A172 (cell line): Measurements from ENCODE around the gene AGAP1. TPM values are rescaled to one million over a fixed set of nuclear protein-coding genes. Genes with fewer than 3 reads are reported as not detected.
A peak's percentile ranks its signal among the peaks of the same experiment; 100 is the strongest.
"Not testable (repeated sequence)": the region's sequence is repeated elsewhere in the genome, so short reads cannot be mapped to it uniquely, and the experiment has no call there.

ENCODE experiments used
- DNase-seq: peaks from one replicate; pipeline ENCODE4 v3.0.0-alpha.2; 2015; ENCODE audit warnings: low spot score
- total RNA-seq: library from RNA; depleted of rRNA; stranded (reverse); fragments of >200 nt; shearing (Covaris generic); gene quantifications from 2 replicates; pipeline ENCODE4 v1.2.3, GENCODE V29; 2014

Gene AGAP1
- total RNA-seq, 1 experiment from 2014 or later, result 13.9 TPM

- no peak for DNase-seq
Observed at GRCh38 chr2:236119003-236119402, 625.2 kb downstream of the AGAP1 start.

- DNase-seq, result no peak
Observed at GRCh38 chr2:236119476-236119875, 625.6 kb downstream of the AGAP1 start.

DNA sequence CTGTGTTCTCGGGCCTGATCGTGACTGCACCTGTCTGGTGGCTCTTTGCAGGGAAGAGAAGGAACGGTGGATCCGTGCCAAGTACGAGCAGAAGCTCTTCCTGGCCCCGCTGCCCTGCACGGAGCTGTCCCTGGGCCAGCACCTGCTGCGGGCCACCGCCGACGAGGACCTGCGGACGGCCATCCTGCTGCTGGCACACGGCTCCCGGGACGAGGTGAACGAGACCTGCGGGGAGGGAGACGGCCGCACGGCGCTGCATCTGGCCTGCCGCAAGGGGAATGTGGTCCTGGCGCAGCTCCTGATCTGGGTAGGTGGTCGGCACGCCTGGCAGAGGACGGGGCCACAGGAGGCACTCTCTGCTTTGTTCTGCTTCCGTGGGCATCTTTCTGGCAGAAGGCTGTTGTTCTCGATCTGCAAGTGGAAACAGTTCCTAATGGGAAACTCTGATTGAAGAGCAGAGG, 626.3 kb downstream of the AGAP1 start:
- DNase-seq, result no peak

DNA sequence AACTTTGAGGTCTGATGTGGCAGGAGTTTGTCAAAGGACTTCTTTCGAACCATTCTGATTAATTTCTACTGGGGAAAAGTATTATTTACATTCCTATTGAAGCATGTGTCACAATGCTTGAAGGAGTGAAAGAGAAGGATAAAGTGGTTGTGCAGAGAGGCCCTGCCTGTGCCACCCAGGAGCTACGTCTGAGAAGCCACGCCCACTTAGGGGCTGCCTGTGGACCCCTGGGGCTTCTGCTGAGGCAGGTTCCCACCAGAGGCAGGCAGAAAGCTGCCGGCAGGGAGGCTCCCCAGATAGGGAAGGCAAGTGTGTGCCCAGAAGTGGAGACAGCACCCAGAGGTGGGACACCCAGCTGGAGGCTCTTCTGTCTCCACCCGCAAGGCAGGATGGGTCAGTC, 627.0 kb downstream of the AGAP1 start:
- no peak for DNase-seq

- DNase-seq, result no peak
Observed at GRCh38 chr2:236121546-236121945, 627.7 kb downstream of the AGAP1 start.

GRCh38 chr2:236122236-236122635, 628.4 kb downstream of the AGAP1 start:
- no peak for DNase-seq

DNA sequence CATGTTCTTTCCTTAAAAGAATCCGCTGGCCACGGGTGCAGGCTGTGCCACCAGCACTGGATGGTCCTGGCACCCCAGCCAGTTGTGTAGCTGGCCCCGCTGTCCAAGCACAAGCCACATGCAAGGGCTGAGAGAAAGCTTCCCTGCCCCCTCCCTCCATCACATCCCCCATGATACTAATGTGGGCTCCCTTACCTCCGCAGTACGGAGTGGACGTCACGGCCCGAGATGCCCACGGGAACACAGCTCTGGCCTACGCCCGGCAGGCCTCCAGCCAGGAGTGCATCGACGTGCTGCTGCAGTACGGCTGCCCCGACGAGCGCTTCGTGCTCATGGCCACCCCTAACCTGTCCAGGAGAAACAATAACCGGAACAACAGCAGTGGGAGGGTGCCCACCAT, 629.9 kb downstream of the AGAP1 start:
- no peak for DNase-seq

- no peak for DNase-seq
Observed at GRCh38 chr2:236124182-236124893, 630.5 kb downstream of the AGAP1 start.

DNA sequence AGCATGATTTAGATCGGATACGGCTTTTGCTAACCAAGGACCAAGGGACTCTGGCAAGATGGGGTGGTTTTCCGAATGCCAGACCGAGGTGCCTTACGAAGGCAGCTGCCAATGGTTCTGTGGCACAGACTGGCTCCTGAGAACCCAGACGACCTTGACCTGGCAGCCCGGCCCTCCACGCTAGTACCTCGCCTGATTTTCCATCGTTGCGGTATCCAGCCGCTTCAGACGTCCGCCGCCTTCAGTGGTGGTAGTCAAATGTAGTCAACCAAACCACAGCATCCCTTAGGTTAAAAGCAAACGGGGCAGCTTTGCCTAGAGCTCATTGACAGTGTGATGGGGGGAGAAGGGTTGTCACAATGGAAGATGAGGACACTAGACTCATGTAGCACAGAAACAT, 631.7 kb downstream of the AGAP1 start:
- DNase-seq, result no peak

DNA sequence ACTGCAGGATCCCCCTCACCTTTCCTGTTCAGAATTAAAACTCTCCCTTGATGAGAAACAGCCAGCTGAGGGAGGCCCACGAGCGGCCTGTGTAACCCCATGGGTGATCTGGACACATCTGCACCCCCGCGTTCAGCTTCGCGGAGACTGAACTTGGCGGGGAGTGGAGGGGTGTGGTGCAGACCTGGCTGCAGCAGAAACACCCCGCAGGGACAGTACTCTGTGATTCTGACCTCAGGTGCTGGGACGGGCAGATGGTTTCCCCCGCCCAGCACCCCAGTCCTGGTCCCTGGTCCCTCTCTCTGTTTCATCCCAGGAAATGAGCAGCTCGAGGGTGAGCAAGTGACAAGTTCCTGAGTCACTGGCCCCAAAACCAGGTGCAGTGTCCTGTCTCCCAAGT, 633.2 kb downstream of the AGAP1 start:
- peak; percentile 5 for DNase-seq

DNA sequence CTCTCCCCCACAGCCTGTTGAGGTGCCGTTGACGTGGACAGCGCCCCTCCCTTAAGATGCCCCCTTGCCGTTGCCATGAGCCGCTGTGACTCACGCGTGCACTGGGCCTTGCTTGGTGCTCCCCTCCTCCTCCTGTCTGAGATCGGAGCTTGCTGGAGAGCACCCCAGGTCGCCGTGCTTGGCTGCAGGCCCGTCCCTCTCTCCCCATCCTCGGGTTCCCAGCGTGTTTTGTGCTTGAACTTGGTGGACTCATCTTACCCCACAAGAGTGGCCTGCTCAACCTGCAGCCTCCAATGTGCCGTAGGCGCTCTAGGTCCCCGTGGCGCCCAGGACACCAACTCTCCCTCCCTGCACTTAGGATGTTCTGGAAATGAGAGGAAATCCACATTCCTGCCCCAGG, 634.5 kb downstream of the AGAP1 start:
- no peak for DNase-seq

- no peak for DNase-seq
Observed at GRCh38 chr2:236129935-236130334, 636.1 kb downstream of the AGAP1 start.

GRCh38 chr2:236130349-236130998, 636.6 kb downstream of the AGAP1 start:
- DNase-seq, result no peak

DNA sequence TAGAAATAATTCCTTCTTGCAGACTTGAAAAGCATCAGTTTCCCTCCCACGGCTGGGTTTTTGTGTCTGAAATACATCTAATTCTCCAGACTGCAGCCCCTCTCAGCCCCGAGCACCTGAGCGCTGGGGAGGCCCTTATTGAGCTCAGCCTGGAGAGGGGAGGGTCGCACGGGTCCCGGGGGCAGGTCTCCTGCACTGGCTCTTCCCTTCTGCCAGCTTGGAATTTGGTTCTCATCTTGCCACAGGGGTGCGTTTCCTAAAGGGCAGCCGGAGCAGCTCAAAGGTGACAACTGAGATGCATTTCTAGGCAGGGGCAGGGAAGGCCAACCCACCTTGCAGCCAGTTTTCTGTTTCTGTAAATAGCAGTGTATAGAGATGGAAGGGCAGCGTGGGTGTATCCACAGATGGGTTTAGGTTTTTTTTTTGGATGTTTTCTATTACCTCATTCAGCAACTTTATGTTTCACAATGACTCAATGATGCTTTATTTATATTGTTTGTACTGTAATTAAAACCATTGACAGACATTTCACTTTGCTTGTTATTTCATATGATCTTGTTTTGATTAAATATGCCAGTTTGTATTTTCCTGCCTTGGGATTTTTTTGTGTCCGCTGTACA, 637.3 kb downstream of the AGAP1 start:
- DNase-seq, result no peak

DNA sequence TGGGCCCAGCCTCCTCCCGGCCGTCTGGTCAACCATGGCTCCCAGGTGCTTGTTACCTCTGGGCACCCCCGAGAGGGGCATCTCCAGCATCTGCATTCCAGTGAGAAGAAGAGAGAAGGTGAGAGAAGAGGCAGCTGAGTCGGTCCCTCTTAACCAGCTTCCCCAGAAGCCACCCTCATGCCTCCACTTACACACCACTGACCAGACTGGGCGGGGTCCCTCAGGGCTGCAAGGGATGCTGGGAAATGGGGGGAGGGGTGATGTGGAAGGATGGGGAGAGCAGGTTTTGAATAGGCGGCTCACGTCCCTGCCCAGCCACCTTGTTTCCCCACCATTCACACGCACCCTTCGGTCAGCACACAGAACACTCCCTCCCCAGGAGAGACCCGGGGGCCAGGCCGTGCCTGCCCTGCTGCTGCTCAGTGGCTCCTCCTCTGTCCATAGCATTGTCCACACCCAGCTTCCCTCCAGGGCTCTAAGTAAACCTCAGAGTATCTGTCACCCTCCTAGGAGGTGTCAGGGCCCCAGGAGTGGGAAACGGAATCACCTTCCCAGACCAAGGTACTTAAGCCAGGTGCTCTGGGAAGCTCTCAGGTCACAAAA, 639.7 kb downstream of the AGAP1 start:
- DNase-seq, result no peak

- no peak for DNase-seq
Observed at GRCh38 chr2:236136538-236136937, 642.7 kb downstream of the AGAP1 start.

DNA sequence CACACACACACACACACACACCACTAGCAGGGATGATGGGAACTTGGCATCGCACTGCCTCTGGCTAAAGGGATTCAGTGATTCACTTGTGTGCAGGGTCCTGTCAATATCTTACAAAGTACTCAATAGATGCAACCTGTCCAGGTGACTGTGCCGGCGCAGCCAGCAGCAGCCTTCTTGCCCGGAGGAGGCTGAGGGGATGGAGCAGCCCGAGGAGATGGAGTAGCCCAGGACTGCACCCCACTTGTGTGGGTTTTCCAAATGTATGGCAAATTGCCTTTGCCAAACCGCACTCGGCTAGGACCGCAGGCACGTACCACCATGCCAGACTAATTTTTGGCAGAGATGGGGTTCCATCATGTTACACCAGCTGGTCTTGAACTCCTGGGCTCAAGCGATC, 643.2 kb downstream of the AGAP1 start:
- no peak for DNase-seq

DNA sequence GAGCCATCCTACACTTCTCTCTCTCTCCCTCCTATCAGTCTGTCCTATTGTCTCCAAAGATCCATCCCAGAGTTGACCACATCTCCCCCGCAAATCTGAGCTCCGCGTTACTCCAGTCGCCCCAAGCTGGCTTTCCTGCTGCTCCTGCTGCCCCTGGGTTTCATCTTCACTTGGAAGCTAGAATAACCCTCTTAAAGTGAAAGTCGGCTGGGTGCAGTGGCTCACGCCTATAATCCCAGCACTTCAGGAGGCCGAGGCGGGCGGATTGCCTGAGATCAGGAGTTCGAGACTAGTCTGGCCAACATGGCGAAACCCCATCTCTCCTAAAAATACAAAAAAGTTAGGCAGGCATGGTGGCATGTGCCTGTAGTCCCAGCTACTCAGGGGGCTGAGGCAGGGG, 647.8 kb downstream of the AGAP1 start:
- DNase-seq, result not testable (repeated sequence)

- no peak for DNase-seq
Observed at GRCh38 chr2:236143811-236144210, 650.0 kb downstream of the AGAP1 start.

DNA sequence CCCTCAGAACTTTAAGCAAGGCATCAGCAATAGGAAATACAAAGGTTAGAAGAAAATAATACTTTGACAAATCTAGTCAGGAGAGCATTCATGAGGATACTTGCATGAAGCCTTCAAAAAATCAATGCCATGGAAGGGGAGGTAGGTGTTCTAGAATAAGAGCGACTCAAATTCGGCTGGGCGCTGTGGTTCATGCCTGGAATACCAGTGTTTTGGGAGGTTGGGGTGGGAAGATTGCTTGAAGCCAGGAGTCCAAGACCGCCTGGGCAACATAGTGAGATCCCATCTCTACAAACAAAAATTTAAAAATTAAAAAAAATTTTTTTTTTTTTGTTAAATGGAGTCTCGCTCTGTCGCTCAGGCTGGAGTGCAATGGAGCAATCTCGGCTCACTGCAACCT, 652.6 kb downstream of the AGAP1 start:
- DNase-seq, result no peak

- DNase-seq, result no peak
Observed at GRCh38 chr2:236155406-236155805, 661.6 kb downstream of the AGAP1 start.

- no peak for DNase-seq
Observed at GRCh38 chr2:236156095-236156859, 662.4 kb downstream of the AGAP1 start.
